Lower lobe of right lung (tissue), 2 donors: ENCODE results near the gene INTS14. TPM values are rescaled to one million over a fixed set of nuclear protein-coding genes. Genes with fewer than 3 reads are reported as not detected.

Source experiments
- ATAC-seq, 2 donors: fragments of 200-7000 bp; cut with Tn5 transposase; one replicate each; pipeline ENCODE4 v1.9.1; 2020 to 2022; ENCODE audit warnings: mild to moderate bottlenecking in 2 of 2, moderate library complexity in 2 of 2
- DNase-seq: peaks from one replicate; pipeline ENCODE4 v3.0.0-alpha.2; 2020
- H3K27ac ChIP-seq: fragments of 200-600 bp; one replicate; pipeline ENCODE4 v1.8.0; 2022
- H3K27me3 ChIP-seq: fragments of 200-600 bp; one replicate; pipeline ENCODE4 v1.8.0; 2022; ENCODE audit warnings: low read depth
- H3K36me3 ChIP-seq: fragments of 200-600 bp; one replicate; pipeline ENCODE4 v1.8.0; 2022; ENCODE audit warnings: mild to moderate bottlenecking
- H3K4me1 ChIP-seq: fragments of 200-600 bp; one replicate; pipeline ENCODE4 v1.8.0; 2022
- H3K4me3 ChIP-seq: fragments of 200-600 bp; one replicate; pipeline ENCODE4 v1.8.0; 2022; ENCODE audit warnings: mild to moderate bottlenecking
- H3K9me3 ChIP-seq: fragments of 200-600 bp; one replicate; pipeline ENCODE4 v1.8.0; 2022
- intact Hi-C: fragments of 100-400 bp; cut with DNase I; formaldehyde crosslinking; loops from one replicate; pipeline ENCODE4 v1.11.0; 2022
- total RNA-seq: library from RNA; stranded (reverse); fragmentation: NEBNext Ultra II Directional; extraction: Animal tissue kit (Norgen Biotek cat#: 25700); gene quantifications from one replicate; pipeline ENCODE4 v1.2.1, GENCODE V29; 2021
- TF ChIP-seq, protein P1 (sequence below): fragments of 200-600 bp; IDR thresholded peaks from one replicate; pipeline ENCODE4 v1.8.0; 2022; ENCODE audit warnings: antibody characterized with exemption, mild to moderate bottlenecking
- donor health status: DM: no; HTN: yes; CAD: no; lungs with severe emphysema.

INTS14 gene
- total RNA-seq, 1 donor from 2014 or later = 27.1 TPM

- intact Hi-C loops = no loop called here
- no peaks in the 10 kb centered on the region for H3K27me3 ChIP-seq
- no peak overlapping the region for H3K4me3 ChIP-seq
- DNase-seq = no peak
- peaks cover 69% of the 10 kb centered on the region for H3K36me3 ChIP-seq
- no peaks in the 10 kb centered on the region for H3K4me1 ChIP-seq
- no peaks in the 10 kb centered on the region for H3K9me3 ChIP-seq
- H3K27ac ChIP-seq = no peak overlapping the region
- no peak for ATAC-seq
- TF ChIP-seq, protein P1, sequence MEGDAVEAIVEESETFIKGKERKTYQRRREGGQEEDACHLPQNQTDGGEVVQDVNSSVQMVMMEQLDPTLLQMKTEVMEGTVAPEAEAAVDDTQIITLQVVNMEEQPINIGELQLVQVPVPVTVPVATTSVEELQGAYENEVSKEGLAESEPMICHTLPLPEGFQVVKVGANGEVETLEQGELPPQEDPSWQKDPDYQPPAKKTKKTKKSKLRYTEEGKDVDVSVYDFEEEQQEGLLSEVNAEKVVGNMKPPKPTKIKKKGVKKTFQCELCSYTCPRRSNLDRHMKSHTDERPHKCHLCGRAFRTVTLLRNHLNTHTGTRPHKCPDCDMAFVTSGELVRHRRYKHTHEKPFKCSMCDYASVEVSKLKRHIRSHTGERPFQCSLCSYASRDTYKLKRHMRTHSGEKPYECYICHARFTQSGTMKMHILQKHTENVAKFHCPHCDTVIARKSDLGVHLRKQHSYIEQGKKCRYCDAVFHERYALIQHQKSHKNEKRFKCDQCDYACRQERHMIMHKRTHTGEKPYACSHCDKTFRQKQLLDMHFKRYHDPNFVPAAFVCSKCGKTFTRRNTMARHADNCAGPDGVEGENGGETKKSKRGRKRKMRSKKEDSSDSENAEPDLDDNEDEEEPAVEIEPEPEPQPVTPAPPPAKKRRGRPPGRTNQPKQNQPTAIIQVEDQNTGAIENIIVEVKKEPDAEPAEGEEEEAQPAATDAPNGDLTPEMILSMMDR = no peak
These were observed 39.0 kb downstream of the INTS14 start for GRCh38 chr15:65571971-65572370.

DNA sequence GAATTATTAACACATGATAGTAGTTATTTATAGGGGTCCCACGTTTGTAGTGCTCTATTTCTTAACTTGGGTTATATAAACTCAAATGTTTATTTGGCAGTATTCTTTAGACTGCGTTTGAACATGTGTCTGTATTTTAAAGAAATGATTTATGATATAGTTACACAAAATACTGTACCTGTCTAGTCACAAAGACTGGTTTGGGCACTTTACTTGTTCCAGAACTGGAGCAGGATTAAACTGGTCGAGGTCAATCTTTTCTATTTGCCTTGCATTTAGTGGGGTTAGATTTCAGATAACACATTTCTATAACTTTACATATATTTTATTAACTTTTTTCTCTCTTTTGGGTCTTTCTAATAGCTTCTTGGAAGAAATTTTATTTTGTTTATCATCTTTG, 41.2 kb downstream of the INTS14 start:
- TF ChIP-seq, protein P1 = no peak
- DNase-seq = no peak
- ATAC-seq = no peak
- Histone ChIP-seq H3K27ac (no peak overlapping the region), H3K36me3 (peaks cover 75% of the 10 kb centered on the region), H3K9me3 (no peaks in the 10 kb centered on the region), H3K27me3 (no peaks in the 10 kb centered on the region), H3K4me3 (no peak overlapping the region), H3K4me1 (no peaks in the 10 kb centered on the region)
- intact Hi-C loops = no loop called here

DNA sequence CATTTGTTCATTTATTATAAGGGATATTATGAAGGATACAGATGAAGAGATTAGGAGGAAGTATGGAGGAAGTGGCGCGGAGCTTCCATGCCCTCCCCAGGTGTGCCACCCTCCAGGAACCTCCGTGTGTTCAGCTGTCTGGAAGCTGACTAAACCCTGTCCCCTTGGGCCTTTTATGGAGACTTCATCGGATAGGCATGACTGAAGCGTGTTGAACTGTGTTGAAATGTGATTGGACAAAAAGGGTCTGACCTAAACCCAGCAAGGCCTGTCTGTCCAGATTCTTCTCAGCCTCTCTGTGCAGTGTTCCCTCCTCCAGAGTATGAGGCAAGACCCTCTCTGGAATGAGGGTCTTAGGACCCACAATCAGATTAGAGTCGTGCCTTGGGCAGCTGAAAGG, 49.0 kb downstream of the INTS14 start:
- Histone ChIP-seq H3K27me3 (no peaks in the 10 kb centered on the region), H3K36me3 (peaks cover 76% of the 10 kb centered on the region), H3K4me1 (no peaks in the 10 kb centered on the region), H3K27ac (no peak overlapping the region), H3K4me3 (no peak overlapping the region), H3K9me3 (no peaks in the 10 kb centered on the region)
- DNase-seq (no peak), ATAC-seq (no peak)
- intact Hi-C loops = no loop called here
- TF ChIP-seq, protein P1 = no peak

GRCh38 chr15:65559941-65560340, 51.0 kb downstream of the INTS14 start:
- Histone ChIP-seq H3K36me3 (peaks cover 77% of the 10 kb centered on the region), H3K27ac (no peak overlapping the region), H3K27me3 (no peaks in the 10 kb centered on the region), H3K9me3 (no peaks in the 10 kb centered on the region), H3K4me1 (no peaks in the 10 kb centered on the region), H3K4me3 (no peak overlapping the region)
- TF ChIP-seq, protein P1 = no peak
- intact Hi-C loops = no loop called here
- no peak for DNase-seq
- ATAC-seq = no peak

- Histone ChIP-seq H3K4me3 (no peak overlapping the region), H3K27ac (no peak overlapping the region), H3K4me1 (no peaks in the 10 kb centered on the region), H3K27me3 (no peaks in the 10 kb centered on the region), H3K36me3 (peaks cover 74% of the 10 kb centered on the region), H3K9me3 (no peaks in the 10 kb centered on the region)
- ATAC-seq = no peak
- DNase-seq = no peak
- intact Hi-C loops = no loop called here
- TF ChIP-seq, protein P1 = no peak
These were observed 51.8 kb downstream of the INTS14 start for GRCh38 chr15:65558997-65559760.
